ENCODE measurements around the gene KRTAP4-11.

KRTAP4-11 gene

GRCh38 chr17:41082626-41083025, 35.5 kb downstream of the KRTAP4-11 start:
- TF ChIP-seq CTCF (IDR thresholded peaks at IDR 0.05; ENCODE audit: low read depth, low read length, missing control alignments) = no peak
- DNase-seq (ENCODE audit: low read depth) = no peak
- no peak overlapping the region for H3K4me3 ChIP-seq (ENCODE audit: low read depth, low read length)

- no peak overlapping the region for H3K4me3 ChIP-seq (ENCODE audit: low read depth, low read length)
- no peak for TF ChIP-seq CTCF (IDR thresholded peaks at IDR 0.05; ENCODE audit: low read depth, low read length, missing control alignments)
- no peak for DNase-seq (ENCODE audit: low read depth)
Measured at GRCh38 chr17:41076788-41077187, 41.4 kb downstream of the KRTAP4-11 start.

GRCh38 chr17:41073676-41074075, 44.5 kb downstream of the KRTAP4-11 start:
- DNase-seq (ENCODE audit: low read depth) = no peak
- H3K4me3 ChIP-seq (ENCODE audit: low read depth, low read length) = no peak overlapping the region
- no peak for TF ChIP-seq CTCF (IDR thresholded peaks at IDR 0.05; ENCODE audit: low read depth, low read length, missing control alignments)

- no peak for TF ChIP-seq CTCF (IDR thresholded peaks at IDR 0.05; ENCODE audit: low read depth, low read length, missing control alignments)
- no peak overlapping the region for H3K4me3 ChIP-seq (ENCODE audit: low read depth, low read length)
Measured at GRCh38 chr17:41071606-41072360, 46.4 kb downstream of the KRTAP4-11 start.

DNA sequence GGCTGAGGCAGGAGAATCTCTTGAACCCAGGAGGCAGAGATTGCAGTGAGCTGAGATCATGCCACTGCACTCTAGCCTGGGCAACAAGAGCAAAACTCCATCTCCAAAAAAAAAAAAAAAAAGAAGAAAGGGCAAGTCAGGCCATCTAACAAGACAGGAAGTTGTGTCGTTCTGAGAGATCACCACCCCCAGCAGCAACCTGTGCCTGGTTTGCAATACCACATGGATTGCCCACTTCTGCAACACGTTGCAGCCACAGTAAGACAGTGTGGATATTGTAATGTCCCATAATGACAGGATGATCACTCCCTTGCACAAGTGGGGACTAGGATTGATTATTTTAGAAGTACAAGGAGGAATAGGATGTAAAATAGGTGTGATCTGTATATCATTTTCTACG, 49.1 kb downstream of the KRTAP4-11 start:
- no peak overlapping the region for H3K4me3 ChIP-seq (ENCODE audit: low read depth, low read length)
- no peak for DNase-seq (ENCODE audit: low read depth)
- no peak for TF ChIP-seq CTCF (IDR thresholded peaks at IDR 0.05; ENCODE audit: low read depth, low read length, missing control alignments)

More at GRCh38 chr17:41071606-41072360, 46.4 kb downstream of the KRTAP4-11 start:
- DNase-seq (ENCODE audit: low read depth) = no peak

DNA sequence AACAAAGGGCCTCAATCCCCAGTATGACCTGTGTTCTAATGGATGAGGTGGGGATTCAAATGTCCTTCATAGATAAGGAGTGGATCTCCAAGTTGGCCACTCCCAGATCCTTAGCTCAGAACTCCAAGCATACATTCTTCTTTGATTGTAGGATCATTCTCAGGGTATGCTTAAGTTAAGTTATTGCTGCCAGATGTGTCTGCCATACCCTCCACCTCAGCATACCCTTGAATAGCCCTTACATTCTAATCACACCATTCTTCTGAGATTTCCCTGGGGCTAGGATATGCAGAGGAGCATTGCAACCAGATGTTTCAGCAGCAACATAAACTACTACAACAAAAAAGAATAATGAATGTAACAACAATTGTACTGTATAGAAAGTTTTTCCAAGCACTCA, 50.9 kb downstream of the KRTAP4-11 start:
- no peak for TF ChIP-seq CTCF (IDR thresholded peaks at IDR 0.05; ENCODE audit: low read depth, low read length, missing control alignments)
- no peak for DNase-seq (ENCODE audit: low read depth)
- no peak overlapping the region for H3K4me3 ChIP-seq (ENCODE audit: low read depth, low read length)

All from GM12864 (cell line).